HAP-1 (cell line): ENCODE data around the gene GRIN1.
A peak's percentile ranks its signal among the peaks of the same experiment; 100 is the strongest.

ENCODE experiments used
- DNase-seq, 2 experiments: peaks; one replicate each; pipeline ENCODE4 v3.0.0-alpha.2; 2016 to 2020; ENCODE audit warnings: low spot score in 2 of 2
- H3K27me3 ChIP-seq: fragments of 250-450 bp; sonication (Bioruptor Pico); 2 replicates; pipeline ENCODE4 v1.5.1; 2020; ENCODE audit warnings: low read depth, mild to moderate bottlenecking, moderate library complexity
- H3K36me3 ChIP-seq: fragments of 250-450 bp; sonication (Bioruptor Pico); replicated peaks from 2 replicates; pipeline ENCODE4 v1.5.1; 2020; ENCODE audit warnings: mild to moderate bottlenecking
- H3K4me1 ChIP-seq: fragments of 250-450 bp; sonication (Bioruptor Pico); 2 replicates; pipeline ENCODE4 v1.5.1; 2020; ENCODE audit warnings: mild to moderate bottlenecking
- H3K4me3 ChIP-seq: fragments of 250-450 bp; sonication (Bioruptor Pico); 2 replicates; pipeline ENCODE4 v1.5.1; 2020; ENCODE audit warnings: mild to moderate bottlenecking, moderate library complexity
- H3K9me3 ChIP-seq: fragments of 250-450 bp; sonication (Bioruptor Pico); 2 replicates; pipeline ENCODE4 v1.5.1; 2020; ENCODE audit warnings: mild to moderate bottlenecking, moderate library complexity
- in situ Hi-C: fragments of 300-500 bp; cut with MboI; formaldehyde crosslinking; loops from 3 replicates; pipeline ENCODE4 v1.14.3; 2020; ENCODE audit warnings: low sequenced_read_pairs, inconsistent platforms, mixed read lengths

The GRIN1 gene

GRCh38 chr9:137212520-137212919, 73.6 kb downstream of the GRIN1 start:
- Histone ChIP-seq H3K4me1 (no peaks in the 10 kb centered on the region), H3K27me3 (no peaks in the 10 kb centered on the region), H3K4me3 (no peak overlapping the region), H3K36me3 (peaks cover 29% of the 10 kb centered on the region), H3K9me3 (no peaks in the 10 kb centered on the region)
- in situ Hi-C loops, result no loop called here
- DNase-seq, result no peak

GRCh38 chr9:137213160-137214060, 74.5 kb downstream of the GRIN1 start:
- in situ Hi-C loops, result no loop called here
- Histone ChIP-seq H3K27me3 (no peaks in the 10 kb centered on the region), H3K4me3 (no peak overlapping the region), H3K4me1 (no peaks in the 10 kb centered on the region), H3K36me3 (peaks cover 26% of the 10 kb centered on the region), H3K9me3 (no peaks in the 10 kb centered on the region)
- DNase-seq, result no peak

GRCh38 chr9:137214620-137215019, 75.7 kb downstream of the GRIN1 start:
- H3K27me3 ChIP-seq, result no peaks in the 10 kb centered on the region
- DNase-seq, result no peak
- H3K9me3 ChIP-seq, result no peaks in the 10 kb centered on the region
- no peaks in the 10 kb centered on the region for H3K4me1 ChIP-seq
- in situ Hi-C loops, result no loop called here
- H3K36me3 ChIP-seq, result peaks cover 24% of the 10 kb centered on the region
- no peak overlapping the region for H3K4me3 ChIP-seq

GRCh38 chr9:137215196-137215986, 76.4 kb downstream of the GRIN1 start:
- Histone ChIP-seq H3K9me3 (no peaks in the 10 kb centered on the region), H3K4me1 (no peaks in the 10 kb centered on the region), H3K4me3 (no peak overlapping the region), H3K27me3 (no peaks in the 10 kb centered on the region), H3K36me3 (peaks cover 21% of the 10 kb centered on the region)
- in situ Hi-C loops, result no loop called here
- DNase-seq, result no peak

- Histone ChIP-seq H3K36me3 (peaks cover 21% of the 10 kb centered on the region), H3K4me1 (no peaks in the 10 kb centered on the region), H3K27me3 (no peaks in the 10 kb centered on the region), H3K9me3 (no peaks in the 10 kb centered on the region), H3K4me3 (no peak overlapping the region)
- in situ Hi-C loops, result no loop called here
- no peak for DNase-seq
Observed at GRCh38 chr9:137216188-137216965, 77.4 kb downstream of the GRIN1 start.

- in situ Hi-C loops, result no loop called here
- Histone ChIP-seq H3K36me3 (peaks cover 21% of the 10 kb centered on the region), H3K9me3 (no peaks in the 10 kb centered on the region), H3K4me1 (peaks cover under 1% of the 10 kb centered on the region), H3K27me3 (no peaks in the 10 kb centered on the region), H3K4me3 (no peak overlapping the region)
- DNase-seq, result peak; percentile 35 to 81
Observed at GRCh38 chr9:137217276-137218211, 78.6 kb downstream of the GRIN1 start.

- Histone ChIP-seq H3K36me3 (peaks cover 21% of the 10 kb centered on the region), H3K4me3 (no peak overlapping the region), H3K27me3 (no peaks in the 10 kb centered on the region), H3K4me1 (peaks cover 6% of the 10 kb centered on the region), H3K9me3 (no peaks in the 10 kb centered on the region)
- in situ Hi-C loops, result no loop called here
- no peak for DNase-seq
Observed at GRCh38 chr9:137218212-137218753, 79.3 kb downstream of the GRIN1 start.
